BE2C (cell line): ENCODE measurements around the gene MCAT.
A peak's percentile ranks its signal among the peaks of the same experiment; 100 is the strongest.

Experiments used
- DNase-seq: peaks from one replicate; pipeline ENCODE4 v3.0.0-alpha.2; 2020
- H3K27me3 ChIP-seq: fragments of 250-450 bp; sonication (Bioruptor Pico); 2 replicates; pipeline ENCODE4 v1.5.1; 2020; ENCODE audit warnings: mild to moderate bottlenecking
- H3K36me3 ChIP-seq: fragments of 250-450 bp; sonication (Bioruptor Pico); 2 replicates; pipeline ENCODE4 v1.5.1; 2020; ENCODE audit warnings: mild to moderate bottlenecking
- H3K4me1 ChIP-seq: fragments of 250-450 bp; sonication (Bioruptor Pico); 2 replicates; pipeline ENCODE4 v1.5.1; 2020
- H3K4me3 ChIP-seq: 2 replicates; pipeline ENCODE4 v1.5.1; 2011; ENCODE audit warnings: low read depth, low read length
- H3K9me3 ChIP-seq: fragments of 250-450 bp; sonication (Bioruptor Pico); 2 replicates; pipeline ENCODE4 v1.5.1; 2020
- CTCF ChIP-seq: IDR thresholded peaks from 2 replicates; pipeline ENCODE4 v1.5.1; 2012; ENCODE audit warnings: mild to moderate bottlenecking, low read depth, low read length

The MCAT gene

GRCh38 chr22:43157874-43158546 is 14.8 kb upstream of the MCAT start:
- H3K9me3 ChIP-seq: no peaks in the 10 kb centered on the region
- no peak for TF ChIP-seq CTCF
- no peak overlapping the region for H3K4me3 ChIP-seq
- peaks cover 8% of the 10 kb centered on the region for H3K4me1 ChIP-seq
- H3K27me3 ChIP-seq: no peaks in the 10 kb centered on the region
- peaks cover 24% of the 10 kb centered on the region for H3K36me3 ChIP-seq
- no peak for DNase-seq

- H3K4me1 ChIP-seq: peaks cover 8% of the 10 kb centered on the region
- DNase-seq: no peak
- peaks cover 18% of the 10 kb centered on the region for H3K36me3 ChIP-seq
- H3K27me3 ChIP-seq: no peaks in the 10 kb centered on the region; the same call in 1 of the 2 replicates
- no peak for TF ChIP-seq CTCF
- H3K9me3 ChIP-seq: no peaks in the 10 kb centered on the region
- no peak overlapping the region for H3K4me3 ChIP-seq
Measured at GRCh38 chr22:43156413-43156812, 13.2 kb upstream of the MCAT start.

GRCh38 chr22:43155789-43156188 is 12.6 kb upstream of the MCAT start:
- no peak for TF ChIP-seq CTCF
- peak; percentile 44 for DNase-seq
- Histone ChIP-seq H3K4me1 (peaks cover 8% of the 10 kb centered on the region), H3K27me3 (no peaks in the 10 kb centered on the region; the same call in 1 of the 2 replicates), H3K9me3 (no peaks in the 10 kb centered on the region), H3K36me3 (peaks cover 15% of the 10 kb centered on the region), H3K4me3 (no peak overlapping the region)

- no peak for TF ChIP-seq CTCF
- peaks cover 14% of the 10 kb centered on the region for H3K36me3 ChIP-seq
- no peak for DNase-seq
Measured at GRCh38 chr22:43154887-43155536, 11.8 kb upstream of the MCAT start.

GRCh38 chr22:43153899-43154298 is 10.7 kb upstream of the MCAT start:
- Histone ChIP-seq H3K9me3 (no peaks in the 10 kb centered on the region), H3K27me3 (no peaks in the 10 kb centered on the region; the same call in 1 of the 2 replicates), H3K36me3 (peaks cover 9% of the 10 kb centered on the region; the same call in 1 of the 2 replicates), H3K4me1 (peaks cover 8% of the 10 kb centered on the region), H3K4me3 (no peak overlapping the region)
- no peak for DNase-seq
- TF ChIP-seq CTCF: no peak

More at GRCh38 chr22:43154887-43155536, 11.8 kb upstream of the MCAT start:
- H3K4me3 ChIP-seq: no peak overlapping the region
- H3K27me3 ChIP-seq: no peaks in the 10 kb centered on the region; the same call in 1 of the 2 replicates
- H3K9me3 ChIP-seq: no peaks in the 10 kb centered on the region
- H3K4me1 ChIP-seq: peaks cover 8% of the 10 kb centered on the region

GRCh38 chr22:43152357-43153071 is 9.3 kb upstream of the MCAT start:
- Histone ChIP-seq H3K4me3 (peak overlapping the region; percentile 79), H3K27me3 (no peaks in the 10 kb centered on the region; the same call in 1 of the 2 replicates), H3K36me3 (peaks cover 9% of the 10 kb centered on the region; the same call in 1 of the 2 replicates), H3K4me1 (peaks cover 8% of the 10 kb centered on the region), H3K9me3 (no peaks in the 10 kb centered on the region)
- no peak for TF ChIP-seq CTCF
- DNase-seq: peak; percentile 61
